ENCODE results near the gene TMEM156. TPM values are rescaled to one million over a fixed set of nuclear protein-coding genes. Genes with fewer than 3 reads are reported as not detected.

Gene TMEM156
- total RNA-seq, 1 experiment from 2014 or later = 0.37 TPM

GRCh38 chr4:38925492-38926413 lies 106.5 kb downstream of the TMEM156 start:
- no peak for DNase-seq (ENCODE audit: low read depth)

- DNase-seq (ENCODE audit: low read depth) = no peak
These were observed 107.9 kb downstream of the TMEM156 start for GRCh38 chr4:38924353-38924752.

- DNase-seq (ENCODE audit: low read depth) = no peak
These were observed 108.5 kb downstream of the TMEM156 start for GRCh38 chr4:38923746-38924145.

- DNase-seq (ENCODE audit: low read depth) = no peak
These were observed 111.1 kb downstream of the TMEM156 start for GRCh38 chr4:38921151-38921550.

- no peak for DNase-seq (ENCODE audit: low read depth)
These were observed 111.5 kb downstream of the TMEM156 start for GRCh38 chr4:38920677-38921076.

- DNase-seq (ENCODE audit: low read depth) = no peak
These were observed 112.0 kb downstream of the TMEM156 start for GRCh38 chr4:38920186-38920585.

- DNase-seq (ENCODE audit: low read depth) = no peak
These were observed 112.7 kb downstream of the TMEM156 start for GRCh38 chr4:38919494-38919893.

GRCh38 chr4:38917481-38918025 lies 114.7 kb downstream of the TMEM156 start:
- DNase-seq (ENCODE audit: low read depth) = no peak

Other genes starting within 250 kb of the TMEM156 start
- not detected in 2 replicates for gene TLR10, start 249.4 kb downstream of the TMEM156 start, total RNA-seq (2014; rRNA removed; shearing (Covaris generic))
- 3.2 and 5.5 TPM in 2 replicates for gene TLR1, start 227.6 kb downstream of the TMEM156 start, total RNA-seq (2014; rRNA removed; shearing (Covaris generic))
- gene TLR6, start 175.6 kb downstream of the TMEM156 start, total RNA-seq (2014; rRNA removed; shearing (Covaris generic)) = 2.3 and 2.8 TPM in 2 replicates
- 98.0 and 156 TPM in 2 replicates for gene FAM114A1, start 164.6 kb downstream of the TMEM156 start, total RNA-seq (2014; rRNA removed; shearing (Covaris generic))
- 28.4 and 38.1 TPM in 2 replicates for gene KLHL5, start 29.8 kb upstream of the TMEM156 start, total RNA-seq (2014; rRNA removed; shearing (Covaris generic))
- 11.5 and 12.5 TPM in 2 replicates for gene WDR19, start 150.1 kb upstream of the TMEM156 start, total RNA-seq (2014; rRNA removed; shearing (Covaris generic))